ENCODE data around the gene RIC1.
"Not testable (repeated sequence)": the region's sequence is repeated elsewhere in the genome, so short reads cannot be mapped to it uniquely, and the experiment has no call there.

RIC1 gene

GRCh38 chr9:5643005-5643624 is 14.2 kb downstream of the RIC1 start:
- no peak for TF ChIP-seq CTCF (IDR thresholded peaks at IDR 0.05; ENCODE audit: control insufficient read depth, extremely low read depth, insufficient read depth)

GRCh38 chr9:5644501-5644900 is 15.6 kb downstream of the RIC1 start:
- H3K4me3 ChIP-seq (ENCODE audit: low read depth, low read length): no peak overlapping the region
- no peak for TF ChIP-seq CTCF (IDR thresholded peaks at IDR 0.05; ENCODE audit: control insufficient read depth, extremely low read depth, insufficient read depth)
- DNase-seq (ENCODE audit: low read depth): no peak

More at GRCh38 chr9:5643005-5643624, 14.2 kb downstream of the RIC1 start:
- H3K4me3 ChIP-seq (ENCODE audit: low read depth, low read length): no peak overlapping the region
- DNase-seq (ENCODE audit: low read depth): no peak

- DNase-seq (ENCODE audit: low read depth): no peak
- TF ChIP-seq CTCF (IDR thresholded peaks at IDR 0.05; ENCODE audit: control insufficient read depth, extremely low read depth, insufficient read depth): no peak
- no peak overlapping the region for H3K4me3 ChIP-seq (ENCODE audit: low read depth, low read length)
These were observed 17.2 kb downstream of the RIC1 start for GRCh38 chr9:5646116-5646515.

- no peak overlapping the region for H3K4me3 ChIP-seq (ENCODE audit: low read depth, low read length)
- DNase-seq (ENCODE audit: low read depth): no peak
- TF ChIP-seq CTCF (IDR thresholded peaks at IDR 0.05; ENCODE audit: control insufficient read depth, extremely low read depth, insufficient read depth): no peak
These were observed 21.6 kb downstream of the RIC1 start for GRCh38 chr9:5650356-5651105.

- no peak for DNase-seq (ENCODE audit: low read depth)
- no peak overlapping the region for H3K4me3 ChIP-seq (ENCODE audit: low read depth, low read length)
- no peak for TF ChIP-seq CTCF (IDR thresholded peaks at IDR 0.05; ENCODE audit: control insufficient read depth, extremely low read depth, insufficient read depth)
These were observed 22.3 kb downstream of the RIC1 start for GRCh38 chr9:5651246-5651645.

- DNase-seq (ENCODE audit: low read depth): no peak
- H3K4me3 ChIP-seq (ENCODE audit: low read depth, low read length): no peak overlapping the region
- TF ChIP-seq CTCF (IDR thresholded peaks at IDR 0.05; ENCODE audit: control insufficient read depth, extremely low read depth, insufficient read depth): no peak
These were observed 23.9 kb downstream of the RIC1 start for GRCh38 chr9:5652821-5653220.

- not testable (repeated sequence) for H3K4me3 ChIP-seq (ENCODE audit: low read depth, low read length); DNase-seq (ENCODE audit: low read depth)
These were observed 33.9 kb downstream of the RIC1 start for GRCh38 chr9:5662804-5663203.
